Measurements from ENCODE around the gene TXNDC2.
"Not testable (repeated sequence)": the region's sequence is repeated elsewhere in the genome, so short reads cannot be mapped to it uniquely, and the experiment has no call there.

The TXNDC2 gene

DNA sequence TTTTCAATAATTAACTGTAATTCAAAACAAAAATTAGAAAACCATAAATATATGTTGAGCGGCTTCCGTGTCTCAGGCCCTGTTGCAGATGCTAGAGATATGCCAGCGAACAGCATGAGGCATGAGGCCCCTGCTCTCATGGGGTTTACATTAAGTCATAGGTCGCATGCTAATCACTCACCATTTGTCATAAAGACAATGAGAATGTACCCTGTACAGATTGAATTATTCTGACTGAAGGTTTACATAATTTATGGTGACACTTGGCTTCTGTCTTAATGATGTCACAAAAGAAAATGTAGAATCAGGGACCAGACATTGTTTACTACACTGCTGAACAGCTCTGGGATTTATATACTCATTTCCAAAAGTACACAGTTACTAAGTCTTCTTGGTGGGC, 22.1 kb downstream of the TXNDC2 start:
- Histone ChIP-seq H3K36me3 (no peaks in the 10 kb centered on the region), H3K27ac (no peak overlapping the region), H3K4me3 (ENCODE audit: low read depth, low read length) (no peak overlapping the region), H3K9me3 (ENCODE audit: severe bottlenecking) (peaks cover 3% of the 10 kb centered on the region), H3K27me3 (ENCODE audit: insufficient read depth, low read depth, severe bottlenecking) (no peaks in the 10 kb centered on the region)
- TF ChIP-seq, protein P1, sequence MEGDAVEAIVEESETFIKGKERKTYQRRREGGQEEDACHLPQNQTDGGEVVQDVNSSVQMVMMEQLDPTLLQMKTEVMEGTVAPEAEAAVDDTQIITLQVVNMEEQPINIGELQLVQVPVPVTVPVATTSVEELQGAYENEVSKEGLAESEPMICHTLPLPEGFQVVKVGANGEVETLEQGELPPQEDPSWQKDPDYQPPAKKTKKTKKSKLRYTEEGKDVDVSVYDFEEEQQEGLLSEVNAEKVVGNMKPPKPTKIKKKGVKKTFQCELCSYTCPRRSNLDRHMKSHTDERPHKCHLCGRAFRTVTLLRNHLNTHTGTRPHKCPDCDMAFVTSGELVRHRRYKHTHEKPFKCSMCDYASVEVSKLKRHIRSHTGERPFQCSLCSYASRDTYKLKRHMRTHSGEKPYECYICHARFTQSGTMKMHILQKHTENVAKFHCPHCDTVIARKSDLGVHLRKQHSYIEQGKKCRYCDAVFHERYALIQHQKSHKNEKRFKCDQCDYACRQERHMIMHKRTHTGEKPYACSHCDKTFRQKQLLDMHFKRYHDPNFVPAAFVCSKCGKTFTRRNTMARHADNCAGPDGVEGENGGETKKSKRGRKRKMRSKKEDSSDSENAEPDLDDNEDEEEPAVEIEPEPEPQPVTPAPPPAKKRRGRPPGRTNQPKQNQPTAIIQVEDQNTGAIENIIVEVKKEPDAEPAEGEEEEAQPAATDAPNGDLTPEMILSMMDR (IDR thresholded peaks at IDR 0.05; ENCODE audit: low read depth, low read length), result no peak
- DNase-seq, result no peak

DNA sequence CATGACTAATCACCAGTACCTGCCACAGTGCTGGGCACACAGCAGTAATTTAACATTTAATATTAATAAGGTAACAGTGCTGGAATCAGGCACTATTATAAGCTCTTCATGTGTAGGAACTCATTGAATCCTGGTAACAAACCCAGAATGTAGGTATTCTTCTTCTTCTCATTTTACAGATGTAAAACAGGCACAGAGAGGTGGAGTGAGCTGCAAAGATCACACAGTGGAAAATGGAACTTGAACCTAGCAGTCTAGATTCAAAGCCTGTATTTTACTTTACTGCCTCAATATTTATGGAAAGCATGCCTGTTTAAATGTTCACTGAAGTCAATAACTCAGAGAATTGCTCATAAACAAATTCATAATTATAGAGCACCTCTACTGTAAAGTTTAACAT, 24.3 kb downstream of the TXNDC2 start:
- TF ChIP-seq, protein P1 (IDR thresholded peaks at IDR 0.05; ENCODE audit: low read depth, low read length), result no peak
- Histone ChIP-seq H3K4me3 (ENCODE audit: low read depth, low read length) (no peak overlapping the region), H3K9me3 (ENCODE audit: severe bottlenecking) (peaks cover 3% of the 10 kb centered on the region), H3K36me3 (peaks cover 2% of the 10 kb centered on the region; the same call in 1 of the 2 replicates), H3K27ac (no peak overlapping the region), H3K27me3 (ENCODE audit: insufficient read depth, low read depth, severe bottlenecking) (no peaks in the 10 kb centered on the region)
- DNase-seq, result no peak

DNA sequence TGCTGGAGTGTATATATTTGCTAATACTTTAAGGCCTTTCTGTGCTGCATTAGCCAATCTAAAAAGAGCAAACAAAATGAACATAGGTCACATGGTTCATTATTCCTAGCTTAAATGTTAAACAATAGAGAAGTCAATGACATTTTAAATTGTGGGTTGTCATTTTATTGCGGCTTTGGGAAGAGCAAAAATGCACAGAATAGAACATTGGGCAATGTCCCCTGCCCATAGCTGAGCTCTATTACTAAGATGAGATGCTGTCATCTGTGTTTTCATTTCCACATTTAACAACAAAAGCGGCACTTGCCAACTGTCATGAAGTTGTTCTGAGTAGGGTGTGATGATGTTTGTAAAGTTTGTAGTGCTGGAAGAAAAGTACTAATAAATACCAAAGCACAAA, 24.9 kb downstream of the TXNDC2 start:
- H3K27ac ChIP-seq, result no peak overlapping the region
- H3K4me3 ChIP-seq (ENCODE audit: low read depth, low read length), result no peak overlapping the region
- no peaks in the 10 kb centered on the region for H3K27me3 ChIP-seq (ENCODE audit: insufficient read depth, low read depth, severe bottlenecking)
- H3K9me3 ChIP-seq (ENCODE audit: severe bottlenecking), result peaks cover 3% of the 10 kb centered on the region
- TF ChIP-seq, protein P1 (IDR thresholded peaks at IDR 0.05; ENCODE audit: low read depth, low read length), result no peak
- no peak for DNase-seq
- H3K36me3 ChIP-seq, result peaks cover 2% of the 10 kb centered on the region; the same call in 1 of the 2 replicates

DNA sequence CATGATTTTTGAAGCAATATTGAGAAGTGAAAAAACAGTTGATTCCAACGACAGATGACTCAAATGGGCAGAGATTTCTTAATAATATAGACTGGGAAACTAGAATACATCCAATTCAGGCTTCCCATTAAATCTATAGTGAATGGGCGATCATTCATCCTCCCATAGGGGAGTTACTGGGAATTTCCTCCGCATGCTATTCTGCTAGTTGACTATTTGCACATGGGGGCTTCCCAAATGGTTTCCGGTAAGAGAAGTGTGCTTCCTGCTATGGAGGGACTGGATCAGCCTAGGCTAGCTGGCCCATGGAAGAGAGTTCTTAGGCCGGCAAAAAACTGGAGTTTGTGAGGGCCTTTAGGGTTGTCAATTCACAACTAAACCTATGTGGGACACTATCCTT, 25.5 kb downstream of the TXNDC2 start:
- H3K27ac ChIP-seq, result no peak overlapping the region
- DNase-seq, result no peak
- H3K36me3 ChIP-seq, result peaks cover 2% of the 10 kb centered on the region; the same call in 1 of the 2 replicates
- H3K9me3 ChIP-seq (ENCODE audit: severe bottlenecking), result peaks cover 3% of the 10 kb centered on the region
- TF ChIP-seq, protein P1 (IDR thresholded peaks at IDR 0.05; ENCODE audit: low read depth, low read length), result no peak
- H3K4me3 ChIP-seq (ENCODE audit: low read depth, low read length), result no peak overlapping the region
- no peaks in the 10 kb centered on the region for H3K27me3 ChIP-seq (ENCODE audit: insufficient read depth, low read depth, severe bottlenecking)

DNA sequence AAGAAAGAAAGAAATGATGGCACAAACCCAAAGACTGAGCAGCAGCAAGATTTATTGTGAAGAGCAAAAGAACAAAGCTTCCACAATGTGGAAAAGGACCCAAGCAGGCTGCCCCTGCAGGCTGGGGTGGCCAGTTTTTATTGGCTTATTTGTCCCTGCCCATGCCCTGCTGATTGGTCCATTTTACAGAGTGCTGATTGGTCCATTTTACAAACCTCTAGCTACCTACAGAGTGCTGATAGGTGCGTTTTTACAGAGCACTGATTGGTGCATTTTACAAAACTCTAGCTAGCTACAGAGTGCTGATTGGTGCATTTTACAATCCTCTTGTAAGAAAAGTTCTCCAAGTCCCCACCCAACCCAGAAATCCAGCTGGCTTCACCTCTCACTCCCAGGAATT, 26.5 kb downstream of the TXNDC2 start:
- H3K36me3 ChIP-seq; H3K9me3 ChIP-seq (ENCODE audit: severe bottlenecking); H3K27me3 ChIP-seq (ENCODE audit: insufficient read depth, low read depth, severe bottlenecking); H3K4me3 ChIP-seq (ENCODE audit: low read depth, low read length); H3K27ac ChIP-seq; DNase-seq: not testable (repeated sequence)

DNA sequence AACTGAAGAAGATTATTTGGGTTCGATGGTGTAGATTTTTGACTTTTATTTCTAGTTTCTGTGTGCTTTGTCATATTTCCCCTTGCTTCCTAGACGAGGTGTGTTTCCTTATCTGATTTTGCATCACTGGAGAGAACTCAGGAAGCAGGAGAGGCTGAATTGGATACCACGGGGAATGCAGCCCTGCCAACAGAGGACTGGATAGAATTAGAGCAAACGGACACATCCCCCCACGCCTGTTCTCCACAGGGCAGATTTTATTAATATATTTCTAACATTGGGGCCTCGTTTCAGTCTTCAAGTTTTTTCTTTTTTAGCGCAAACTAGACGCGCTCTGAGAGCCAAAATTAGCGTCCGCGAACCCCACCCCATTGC, 27.4 kb downstream of the TXNDC2 start:
- no peak for DNase-seq
- peak overlapping the region; percentile 97 for H3K27ac ChIP-seq
- H3K27me3 ChIP-seq (ENCODE audit: insufficient read depth, low read depth, severe bottlenecking), result no peaks in the 10 kb centered on the region

More for the DNA sequence above, 27.4 kb downstream of the TXNDC2 start:
- TF ChIP-seq, protein P1 (IDR thresholded peaks at IDR 0.05; ENCODE audit: low read depth, low read length), result no peak
- Histone ChIP-seq H3K36me3 (peaks cover 2% of the 10 kb centered on the region; the same call in 1 of the 2 replicates), H3K9me3 (ENCODE audit: severe bottlenecking) (peaks cover 3% of the 10 kb centered on the region), H3K4me3 (ENCODE audit: low read depth, low read length) (peak overlapping the region; percentile 89)
